ENCODE results near the gene TSPAN9.

DNA sequence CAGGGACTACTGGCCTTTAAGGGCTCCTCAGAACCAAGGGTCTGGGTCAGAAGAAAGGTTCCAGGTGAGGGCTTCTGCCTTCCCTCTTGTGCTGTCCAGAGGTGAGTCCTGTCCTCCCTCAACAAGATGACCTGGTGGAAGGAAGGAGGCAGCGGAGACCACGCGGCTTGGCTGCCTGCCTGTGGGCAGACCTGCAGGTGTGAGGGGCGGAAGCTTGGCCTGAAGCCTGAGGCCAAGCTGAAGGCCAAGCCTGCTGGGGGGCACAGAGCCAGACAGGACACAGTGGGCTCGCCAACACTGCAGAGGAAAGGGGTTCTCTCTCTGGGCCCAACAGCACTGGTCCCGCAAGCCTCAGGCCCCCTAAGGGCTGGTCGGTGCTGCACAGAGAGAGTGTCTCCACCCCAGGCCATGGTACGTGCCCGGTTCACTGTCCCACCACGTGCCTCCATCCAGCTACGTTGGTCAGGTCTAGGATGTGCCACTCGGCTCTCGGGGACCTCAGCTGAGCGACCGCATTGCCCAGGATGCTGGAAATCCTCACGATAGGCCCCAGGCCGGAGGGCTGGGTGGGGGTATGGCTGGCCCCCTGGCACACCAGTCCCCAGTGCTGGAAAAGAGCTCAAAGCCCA is 243.8 kb downstream of the TSPAN9 start:
- no peak for TF ChIP-seq POLR2AphosphoS5 (IDR thresholded peaks at IDR 0.05; ENCODE audit: low read depth)
- TF ChIP-seq, protein P1, sequence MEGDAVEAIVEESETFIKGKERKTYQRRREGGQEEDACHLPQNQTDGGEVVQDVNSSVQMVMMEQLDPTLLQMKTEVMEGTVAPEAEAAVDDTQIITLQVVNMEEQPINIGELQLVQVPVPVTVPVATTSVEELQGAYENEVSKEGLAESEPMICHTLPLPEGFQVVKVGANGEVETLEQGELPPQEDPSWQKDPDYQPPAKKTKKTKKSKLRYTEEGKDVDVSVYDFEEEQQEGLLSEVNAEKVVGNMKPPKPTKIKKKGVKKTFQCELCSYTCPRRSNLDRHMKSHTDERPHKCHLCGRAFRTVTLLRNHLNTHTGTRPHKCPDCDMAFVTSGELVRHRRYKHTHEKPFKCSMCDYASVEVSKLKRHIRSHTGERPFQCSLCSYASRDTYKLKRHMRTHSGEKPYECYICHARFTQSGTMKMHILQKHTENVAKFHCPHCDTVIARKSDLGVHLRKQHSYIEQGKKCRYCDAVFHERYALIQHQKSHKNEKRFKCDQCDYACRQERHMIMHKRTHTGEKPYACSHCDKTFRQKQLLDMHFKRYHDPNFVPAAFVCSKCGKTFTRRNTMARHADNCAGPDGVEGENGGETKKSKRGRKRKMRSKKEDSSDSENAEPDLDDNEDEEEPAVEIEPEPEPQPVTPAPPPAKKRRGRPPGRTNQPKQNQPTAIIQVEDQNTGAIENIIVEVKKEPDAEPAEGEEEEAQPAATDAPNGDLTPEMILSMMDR (IDR thresholded peaks at IDR 0.05; ENCODE audit: insufficient read depth, low read length), result no peak
- TF ChIP-seq SPI1 (IDR thresholded peaks at IDR 0.05; ENCODE audit: borderline replicate concordance, low read depth), result no peak
- TF ChIP-seq, protein P2, sequence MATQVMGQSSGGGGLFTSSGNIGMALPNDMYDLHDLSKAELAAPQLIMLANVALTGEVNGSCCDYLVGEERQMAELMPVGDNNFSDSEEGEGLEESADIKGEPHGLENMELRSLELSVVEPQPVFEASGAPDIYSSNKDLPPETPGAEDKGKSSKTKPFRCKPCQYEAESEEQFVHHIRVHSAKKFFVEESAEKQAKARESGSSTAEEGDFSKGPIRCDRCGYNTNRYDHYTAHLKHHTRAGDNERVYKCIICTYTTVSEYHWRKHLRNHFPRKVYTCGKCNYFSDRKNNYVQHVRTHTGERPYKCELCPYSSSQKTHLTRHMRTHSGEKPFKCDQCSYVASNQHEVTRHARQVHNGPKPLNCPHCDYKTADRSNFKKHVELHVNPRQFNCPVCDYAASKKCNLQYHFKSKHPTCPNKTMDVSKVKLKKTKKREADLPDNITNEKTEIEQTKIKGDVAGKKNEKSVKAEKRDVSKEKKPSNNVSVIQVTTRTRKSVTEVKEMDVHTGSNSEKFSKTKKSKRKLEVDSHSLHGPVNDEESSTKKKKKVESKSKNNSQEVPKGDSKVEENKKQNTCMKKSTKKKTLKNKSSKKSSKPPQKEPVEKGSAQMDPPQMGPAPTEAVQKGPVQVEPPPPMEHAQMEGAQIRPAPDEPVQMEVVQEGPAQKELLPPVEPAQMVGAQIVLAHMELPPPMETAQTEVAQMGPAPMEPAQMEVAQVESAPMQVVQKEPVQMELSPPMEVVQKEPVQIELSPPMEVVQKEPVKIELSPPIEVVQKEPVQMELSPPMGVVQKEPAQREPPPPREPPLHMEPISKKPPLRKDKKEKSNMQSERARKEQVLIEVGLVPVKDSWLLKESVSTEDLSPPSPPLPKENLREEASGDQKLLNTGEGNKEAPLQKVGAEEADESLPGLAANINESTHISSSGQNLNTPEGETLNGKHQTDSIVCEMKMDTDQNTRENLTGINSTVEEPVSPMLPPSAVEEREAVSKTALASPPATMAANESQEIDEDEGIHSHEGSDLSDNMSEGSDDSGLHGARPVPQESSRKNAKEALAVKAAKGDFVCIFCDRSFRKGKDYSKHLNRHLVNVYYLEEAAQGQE (IDR thresholded peaks at IDR 0.05; ENCODE audit: insufficient replicate concordance, low read depth), result no peak
